ENCODE measurements around the gene MARCKS.
"Not testable (repeated sequence)": the region's sequence is repeated elsewhere in the genome, so short reads cannot be mapped to it uniquely, and the experiment has no call there.

DNA sequence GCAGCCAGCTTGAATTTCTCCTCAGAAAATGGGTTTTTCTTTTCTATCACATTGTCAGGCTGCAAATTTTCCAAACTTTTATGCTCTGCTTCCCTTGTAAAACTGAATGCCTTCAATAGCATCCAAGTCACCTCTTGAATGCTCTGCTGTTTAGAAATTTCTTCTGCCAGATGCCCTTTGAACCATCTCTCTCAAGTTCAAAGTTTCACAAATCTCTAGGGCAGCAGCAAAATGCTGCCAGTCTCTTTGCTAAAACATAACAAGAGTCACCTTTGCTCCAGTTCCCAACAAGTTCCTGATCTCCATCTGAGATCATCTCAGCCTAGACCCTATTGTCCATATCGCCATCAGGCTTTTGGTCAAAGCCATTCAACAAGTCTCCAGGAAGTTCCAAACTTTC lies 53.1 kb downstream of the MARCKS start:
- TF ChIP-seq, protein P1, sequence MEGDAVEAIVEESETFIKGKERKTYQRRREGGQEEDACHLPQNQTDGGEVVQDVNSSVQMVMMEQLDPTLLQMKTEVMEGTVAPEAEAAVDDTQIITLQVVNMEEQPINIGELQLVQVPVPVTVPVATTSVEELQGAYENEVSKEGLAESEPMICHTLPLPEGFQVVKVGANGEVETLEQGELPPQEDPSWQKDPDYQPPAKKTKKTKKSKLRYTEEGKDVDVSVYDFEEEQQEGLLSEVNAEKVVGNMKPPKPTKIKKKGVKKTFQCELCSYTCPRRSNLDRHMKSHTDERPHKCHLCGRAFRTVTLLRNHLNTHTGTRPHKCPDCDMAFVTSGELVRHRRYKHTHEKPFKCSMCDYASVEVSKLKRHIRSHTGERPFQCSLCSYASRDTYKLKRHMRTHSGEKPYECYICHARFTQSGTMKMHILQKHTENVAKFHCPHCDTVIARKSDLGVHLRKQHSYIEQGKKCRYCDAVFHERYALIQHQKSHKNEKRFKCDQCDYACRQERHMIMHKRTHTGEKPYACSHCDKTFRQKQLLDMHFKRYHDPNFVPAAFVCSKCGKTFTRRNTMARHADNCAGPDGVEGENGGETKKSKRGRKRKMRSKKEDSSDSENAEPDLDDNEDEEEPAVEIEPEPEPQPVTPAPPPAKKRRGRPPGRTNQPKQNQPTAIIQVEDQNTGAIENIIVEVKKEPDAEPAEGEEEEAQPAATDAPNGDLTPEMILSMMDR (conservative IDR thresholded peaks at IDR 0.05; ENCODE audit: low read depth, low read length), result not testable (repeated sequence)
- TF ChIP-seq EZH2 (IDR thresholded peaks at IDR 0.05; ENCODE audit: borderline replicate concordance, low read depth, low read length, poor library complexity, severe bottlenecking), result not testable (repeated sequence)

All from A673 (cell line).